GM23248 (cell line): Measurements from ENCODE around the gene KRTAP9-6. TPM values are rescaled to one million over a fixed set of nuclear protein-coding genes. Genes with fewer than 3 reads are reported as not detected.
A peak's percentile ranks its signal among the peaks of the same experiment; 100 is the strongest.
"Not testable (repeated sequence)": the region's sequence is repeated elsewhere in the genome, so short reads cannot be mapped to it uniquely, and the experiment has no call there.

Experiments
- DNase-seq: peaks from one replicate; pipeline ENCODE4 v3.0.0-alpha.2; 2015
- H2AFZ ChIP-seq: fragments of 200-600 bp; sonication (generic); 2 replicates; pipeline ENCODE4 v1.6.1; 2016; ENCODE audit warnings: antibody characterized with exemption
- H3F3A ChIP-seq: fragments of 200-600 bp; sonication (generic); 2 replicates; pipeline ENCODE4 v1.6.1; 2016; ENCODE audit warnings: mild to moderate bottlenecking, antibody characterized with exemption, mixed run types; ENCODE audit not compliant: insufficient read depth
- H3K27ac ChIP-seq: fragments of 200-600 bp; sonication (generic); 2 replicates; pipeline ENCODE4 v1.5.1; 2016; ENCODE audit warnings: mild to moderate bottlenecking
- H3K27me3 ChIP-seq: fragments of 200-600 bp; sonication (generic); replicated peaks from 2 replicates; pipeline ENCODE4 v1.6.1; 2016; ENCODE audit warnings: mild to moderate bottlenecking; ENCODE audit not compliant: insufficient read depth
- H3K36me3 ChIP-seq: fragments of 200-600 bp; sonication (generic); 2 replicates; pipeline ENCODE4 v1.6.1; 2016; ENCODE audit warnings: low read depth, mild to moderate bottlenecking
- H3K4me1 ChIP-seq: fragments of 200-600 bp; sonication (generic); 2 replicates; pipeline ENCODE4 v1.6.1; 2016; ENCODE audit warnings: mild to moderate bottlenecking; ENCODE audit not compliant: insufficient read depth
- H3K4me2 ChIP-seq: fragments of 200-600 bp; sonication (generic); one replicate; pipeline ENCODE4 v1.6.1; 2016; ENCODE audit warnings: mild to moderate bottlenecking; ENCODE audit not compliant: unreplicated experiment
- H3K4me3 ChIP-seq: fragments of 200-600 bp; sonication (generic); 2 replicates; pipeline ENCODE4 v1.5.1; 2016; ENCODE audit warnings: mild to moderate bottlenecking
- H3K79me2 ChIP-seq: fragments of 200-600 bp; sonication (generic); 2 replicates; pipeline ENCODE4 v1.6.1; 2016; ENCODE audit warnings: mild to moderate bottlenecking; ENCODE audit not compliant: insufficient read depth
- H3K9ac ChIP-seq: fragments of 200-600 bp; sonication (generic); 2 replicates; pipeline ENCODE4 v1.6.1; 2016; ENCODE audit warnings: mild to moderate bottlenecking
- H3K9me2 ChIP-seq: fragments of 200-600 bp; sonication (generic); 2 replicates; pipeline ENCODE4 v1.6.1; 2016; ENCODE audit warnings: mixed run types, mild to moderate bottlenecking, moderate library complexity; ENCODE audit not compliant: insufficient read depth
- H3K9me3 ChIP-seq: fragments of 200-600 bp; sonication (generic); one replicate; pipeline ENCODE4 v1.6.1; 2017; ENCODE audit warnings: low read depth
- H4K20me1 ChIP-seq: fragments of 200-600 bp; sonication (generic); 2 replicates; pipeline ENCODE4 v1.6.0; 2016; ENCODE audit not compliant: insufficient read depth
- EZH2 ChIP-seq: fragments of 200-600 bp; sonication (generic); IDR thresholded peaks from 2 replicates; pipeline ENCODE4 v1.6.1; 2018; ENCODE audit warnings: antibody characterized with exemption, mild to moderate bottlenecking; ENCODE audit not compliant: insufficient read depth, poor library complexity, severe bottlenecking
- EZH2phosphoT487 ChIP-seq: fragments of 200-600 bp; sonication (generic); IDR thresholded peaks from 2 replicates; pipeline ENCODE4 v1.6.1; 2018; ENCODE audit warnings: antibody characterized with exemption, moderate library complexity, mild to moderate bottlenecking, low read depth; ENCODE audit not compliant: insufficient read depth
- WGBS, 2 experiments: methylation state at CpG; one replicate each; pipeline ENCODE4 v1.1.6; 2015 to 2017; ENCODE audit warnings: low lambda C conversion rate in 2 of 2, low coverage in 1 of 2; ENCODE audit errors: missing lambda C conversion rate in 2 of 2; 5-methylcytosine and 5-hydroxymethylcytosine counted together
- in situ Hi-C: fragments of 300-500 bp; cut with MboI; formaldehyde crosslinking; loops from 2 replicates; pipeline ENCODE4 v1.15.0; 2020
- polyA plus RNA-seq: library from polyadenylated mRNA; unstranded; fragments of >200 nt; fragmentation: Nextera tagmentation; extraction: Ambion mirVana; gene quantifications from 2 replicates; pipeline ENCODE4 v1.2.1, GENCODE V29; 2016
- total RNA-seq: library from RNA; depleted of rRNA; stranded (reverse); fragments of >200 nt; shearing (Covaris generic); gene quantifications from 2 replicates; pipeline ENCODE4 v1.2.3, GENCODE V29; 2014

The KRTAP9-6 gene
- total and polyA plus RNA-seq, 2 experiments from 2014 or later, result not detected

- WGBS, 2 experiments, result 40 to 61% methylated on average over 1 to 2 of the region's 2 CpGs
Measured at GRCh38 chr17:41249637-41250240, 15.4 kb upstream of the KRTAP9-6 start, which contains the start of gene KRTAP9-4. Gene KRTAP9-4, plus strand, starts transcription at chr17:41249687. Its CDS starts 34 bp downstream, at chr17:41249721.

GRCh38 chr17:41251261-41251660 is 13.9 kb upstream of the KRTAP9-6 start:
- no peak for DNase-seq
- H3F3A ChIP-seq, result peaks cover 2% of the 10 kb centered on the region
- no peak overlapping the region for H3K27ac ChIP-seq
- no peaks in the 10 kb centered on the region for H3K9me3 ChIP-seq
- no peaks in the 10 kb centered on the region; the same call in 1 of the 2 replicates for H3K27me3 ChIP-seq
- H3K9ac ChIP-seq, result no peak overlapping the region
- H3K36me3 ChIP-seq, result no peaks in the 10 kb centered on the region
- no peak overlapping the region for H2AFZ ChIP-seq
- TF ChIP-seq EZH2 (no peak), EZH2phosphoT487 (no peak)
- no peaks in the 10 kb centered on the region for H3K79me2 ChIP-seq
- H3K4me2 ChIP-seq, result no peak overlapping the region
- no peaks in the 10 kb centered on the region for H4K20me1 ChIP-seq
- no peak overlapping the region for H3K4me3 ChIP-seq
- in situ Hi-C loops, result no loop called here
- 45 to 65% methylated on average over 1 of the region's 1 CpG for WGBS, 2 experiments
- H3K9me2 ChIP-seq, result no peaks in the 10 kb centered on the region
- H3K4me1 ChIP-seq, result peaks cover 8% of the 10 kb centered on the region

More at GRCh38 chr17:41249637-41250240, 15.4 kb upstream of the KRTAP9-6 start, which contains the start of gene KRTAP9-4:
- H3F3A ChIP-seq, H3K79me2 ChIP-seq, H3K36me3 ChIP-seq, H3K9ac ChIP-seq, H3K9me2 ChIP-seq, H3K27ac ChIP-seq, H3K4me2 ChIP-seq, H3K27me3 ChIP-seq, H2AFZ ChIP-seq, in situ Hi-C loops, H3K4me1 ChIP-seq, DNase-seq, H3K9me3 ChIP-seq, H3K4me3 ChIP-seq, H4K20me1 ChIP-seq: not testable (repeated sequence)

- Histone ChIP-seq H3K27ac (no peak overlapping the region), H3K9me3 (no peaks in the 10 kb centered on the region), H3K9ac (no peak overlapping the region), H3K4me2 (no peak overlapping the region), H3K4me3 (no peak overlapping the region), H3K79me2 (no peaks in the 10 kb centered on the region), H3K9me2 (peaks cover 10% of the 10 kb centered on the region; the same call in 1 of the 2 replicates), H4K20me1 (no peaks in the 10 kb centered on the region), H3K36me3 (no peaks in the 10 kb centered on the region), H3F3A (peaks cover 25% of the 10 kb centered on the region), H2AFZ (no peak overlapping the region), H3K27me3 (no peaks in the 10 kb centered on the region; the same call in 1 of the 2 replicates), H3K4me1 (peaks cover 25% of the 10 kb centered on the region)
- 0% methylated on average over 1 of the region's 1 CpG for WGBS, 2 experiments
- in situ Hi-C loops, result no loop called here
- no peak for TF ChIP-seq EZH2phosphoT487
- TF ChIP-seq EZH2, result no peak
- DNase-seq, result peak; percentile 46
Measured at GRCh38 chr17:41254861-41255260, 10.3 kb upstream of the KRTAP9-6 start.

DNA sequence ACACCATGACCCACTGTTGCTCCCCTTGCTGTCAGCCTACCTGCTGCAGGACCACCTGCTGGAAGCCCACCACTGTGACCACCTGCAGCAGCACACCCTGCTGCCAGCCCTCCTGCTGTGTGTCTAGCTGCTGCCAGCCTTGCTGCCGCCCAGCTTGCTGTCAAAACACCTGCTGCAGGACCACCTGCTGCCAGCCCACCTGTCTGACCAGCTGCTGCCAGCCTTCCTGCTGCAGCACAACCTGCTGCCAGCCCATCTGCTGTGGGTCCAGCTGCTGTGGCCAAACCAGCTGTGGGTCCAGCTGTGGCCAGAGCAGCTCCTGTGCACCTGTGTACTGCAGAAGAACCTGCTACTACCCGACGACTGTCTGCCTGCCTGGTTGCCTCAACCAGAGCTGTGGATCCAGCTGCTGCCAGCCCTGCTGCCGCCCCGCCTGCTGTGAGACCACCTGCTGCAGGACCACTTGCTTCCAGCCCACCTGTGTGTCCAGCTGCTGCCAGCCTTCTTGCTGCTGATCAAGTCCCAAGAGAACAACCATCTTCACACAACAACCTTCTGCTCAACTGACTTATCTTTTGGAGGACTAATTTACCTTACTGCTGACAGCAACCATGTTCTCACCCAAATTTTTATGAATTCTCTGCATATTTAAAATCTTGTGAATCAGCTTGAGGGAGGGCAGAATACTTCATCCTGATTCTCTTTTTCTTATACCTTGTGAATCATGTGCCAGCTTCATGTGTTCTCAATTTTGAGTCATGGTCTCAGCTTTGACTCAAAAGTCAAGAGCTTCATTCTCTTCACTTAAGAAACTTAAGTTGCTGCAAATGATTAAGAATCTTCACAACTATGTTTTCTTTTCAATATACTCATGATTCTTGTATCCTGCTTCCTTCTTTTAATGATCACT is 9.5 kb upstream of the KRTAP9-6 start, which contains the start of gene KRTAP9-9:
TSS of gene KRTAP9-9 (plus strand) at position 4 of the 910 bp plus-strand sequence.
- H3K36me3 ChIP-seq, H3K9me3 ChIP-seq, in situ Hi-C loops, H2AFZ ChIP-seq, H3K4me3 ChIP-seq, H4K20me1 ChIP-seq, H3K79me2 ChIP-seq, H3K27me3 ChIP-seq, H3K9ac ChIP-seq: not testable (repeated sequence)
- 68 to 90% methylated on average over 3 to 5 of the region's 5 CpGs for WGBS, 2 experiments
- peak within 1 kb of the TSS; percentile 36 for H3K27ac ChIP-seq
- H3K4me1 ChIP-seq, result peaks cover 25% of the 10 kb centered on the region
- DNase-seq, result peak; percentile 71
- H3F3A ChIP-seq, result peaks cover 25% of the 10 kb centered on the region
- peak within 1 kb of the TSS; percentile 61 for H3K4me2 ChIP-seq
- peaks cover 10% of the 10 kb centered on the region; the same call in 1 of the 2 replicates for H3K9me2 ChIP-seq
